T-helper 1 cell treated with Interleukin-12 subunit alpha and Interleukin-12 subunit beta and Interleukin-4 antibody, amounts not matched to agents 30 μg/mL and 1 μg/mL, for 36 hours (primary cell): Measurements from ENCODE around the gene CCDC148.

Experiments used
- H3K27ac Mint-ChIP-seq: one replicate; pipeline ENCODE4 v1.8.0; 2021; ENCODE audit warnings: mild to moderate bottlenecking, mixed read lengths
- H3K27me3 Mint-ChIP-seq: one replicate; pipeline ENCODE4 v1.8.0; 2021; ENCODE audit warnings: low read depth, mixed read lengths
- H3K36me3 Mint-ChIP-seq: one replicate; pipeline ENCODE4 v1.8.0; 2021; ENCODE audit warnings: low read depth, mixed read lengths
- H3K4me1 Mint-ChIP-seq: one replicate; pipeline ENCODE4 v1.8.0; 2021; ENCODE audit warnings: low read depth, mixed read lengths
- H3K4me3 Mint-ChIP-seq: one replicate; pipeline ENCODE4 v1.8.0; 2021; ENCODE audit warnings: mild to moderate bottlenecking, moderate library complexity, mixed read lengths
- H3K9me3 Mint-ChIP-seq: one replicate; pipeline ENCODE4 v1.8.0; 2021; ENCODE audit warnings: mixed read lengths

The CCDC148 gene

GRCh38 chr2:158130832-158131473 lies 325.6 kb downstream of the CCDC148 start:
- H3K36me3 Mint-ChIP-seq: no peaks in the 10 kb centered on the region
- H3K4me3 Mint-ChIP-seq: no peak overlapping the region
- H3K27ac Mint-ChIP-seq: no peak overlapping the region
- no peaks in the 10 kb centered on the region for H3K4me1 Mint-ChIP-seq
- H3K27me3 Mint-ChIP-seq: peaks cover 7% of the 10 kb centered on the region
- H3K9me3 Mint-ChIP-seq: no peaks in the 10 kb centered on the region

DNA sequence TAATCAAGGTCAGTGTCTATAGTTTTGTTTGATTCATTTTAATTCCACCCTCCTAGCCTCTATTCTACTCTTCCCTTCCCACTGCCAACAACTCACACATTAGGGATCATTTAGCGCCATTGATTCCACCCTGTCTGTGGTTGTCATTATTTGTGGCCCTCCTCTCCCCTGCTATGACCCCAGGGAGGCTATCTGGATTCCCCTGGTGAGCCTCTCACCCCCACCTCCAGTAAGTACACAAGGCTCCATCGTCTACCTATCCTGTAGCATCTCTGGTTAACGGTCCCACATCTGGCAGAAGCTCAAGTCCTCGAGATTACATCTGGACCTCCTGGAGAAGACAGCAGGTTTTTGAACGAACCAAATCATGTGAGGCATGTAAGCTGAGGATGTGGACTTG lies 327.5 kb downstream of the CCDC148 start:
- H3K27me3 Mint-ChIP-seq: peaks cover 7% of the 10 kb centered on the region

DNA sequence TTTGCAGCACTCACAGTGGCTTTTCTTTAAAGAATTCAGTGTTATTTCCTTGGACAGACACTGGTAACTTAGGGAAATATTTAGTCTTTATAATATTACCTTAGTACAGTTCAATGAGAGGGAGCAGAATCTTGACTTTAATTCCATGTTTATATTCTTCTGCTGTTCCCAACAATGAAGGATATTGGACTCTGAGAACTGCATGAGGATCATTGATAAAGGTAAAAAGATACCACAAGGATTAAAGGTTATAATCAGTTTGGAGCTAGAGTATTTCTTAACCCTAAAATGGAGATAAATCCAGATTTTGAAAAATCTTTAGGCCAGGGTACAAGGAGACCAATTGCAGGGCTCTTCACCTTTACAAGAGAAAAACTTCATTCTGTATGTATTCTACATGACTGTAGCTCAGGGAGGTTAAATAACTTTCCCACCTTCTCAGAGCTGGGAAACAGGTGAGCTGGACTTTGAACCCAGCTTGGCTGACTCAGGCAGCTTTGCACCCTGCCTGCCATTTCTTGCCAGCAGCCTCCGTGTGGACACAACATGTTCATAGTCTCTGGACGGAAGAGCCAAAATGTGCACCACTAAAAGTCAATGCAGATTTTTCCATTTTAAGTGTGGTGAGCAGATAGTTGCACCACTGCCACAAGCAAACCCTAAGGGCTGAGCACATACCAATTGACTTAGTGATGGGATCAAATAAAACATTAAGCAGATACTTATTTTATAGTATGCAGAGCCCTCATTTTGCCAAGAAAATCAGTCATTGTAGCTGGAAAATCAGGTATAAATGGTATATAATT lies 328.2 kb downstream of the CCDC148 start:
- no peaks in the 10 kb centered on the region for H3K36me3 Mint-ChIP-seq
- H3K4me1 Mint-ChIP-seq: no peaks in the 10 kb centered on the region
- H3K27me3 Mint-ChIP-seq: peaks cover 7% of the 10 kb centered on the region
- no peak overlapping the region for H3K4me3 Mint-ChIP-seq
- no peaks in the 10 kb centered on the region for H3K9me3 Mint-ChIP-seq
- H3K27ac Mint-ChIP-seq: no peak overlapping the region

More for the DNA sequence above, 327.5 kb downstream of the CCDC148 start:
- Mint-ChIP-seq H3K36me3 (no peaks in the 10 kb centered on the region), H3K9me3 (no peaks in the 10 kb centered on the region), H3K4me1 (no peaks in the 10 kb centered on the region), H3K4me3 (no peak overlapping the region), H3K27ac (no peak overlapping the region)

DNA sequence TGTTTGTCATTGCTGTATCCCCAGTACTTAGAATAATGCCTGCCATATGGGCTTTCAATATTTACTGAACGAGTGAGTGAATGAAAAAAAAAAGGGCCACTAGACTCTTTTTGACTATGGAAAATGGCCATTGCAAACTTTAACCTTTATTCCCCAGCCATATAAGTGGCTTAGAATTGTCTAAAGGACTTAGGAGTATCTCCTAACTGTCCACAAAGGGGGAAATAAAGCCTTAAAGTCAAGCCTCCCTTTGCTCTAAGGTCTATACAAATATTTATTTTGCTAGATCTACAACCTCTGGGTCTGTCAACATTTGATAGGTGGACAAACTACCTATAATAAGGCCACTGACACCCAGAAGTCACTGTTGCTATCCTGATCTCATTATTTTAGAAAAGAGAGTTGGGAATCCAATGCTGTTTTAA lies 329.2 kb downstream of the CCDC148 start:
- no peak overlapping the region for H3K4me3 Mint-ChIP-seq
- H3K4me1 Mint-ChIP-seq: no peaks in the 10 kb centered on the region
- H3K36me3 Mint-ChIP-seq: no peaks in the 10 kb centered on the region
- no peaks in the 10 kb centered on the region for H3K9me3 Mint-ChIP-seq
- peaks cover 7% of the 10 kb centered on the region for H3K27me3 Mint-ChIP-seq
- no peak overlapping the region for H3K27ac Mint-ChIP-seq

GRCh38 chr2:158125756-158126498 lies 330.6 kb downstream of the CCDC148 start:
- H3K4me3 Mint-ChIP-seq: no peak overlapping the region
- H3K27me3 Mint-ChIP-seq: peaks cover 7% of the 10 kb centered on the region
- no peaks in the 10 kb centered on the region for H3K36me3 Mint-ChIP-seq
- no peaks in the 10 kb centered on the region for H3K9me3 Mint-ChIP-seq
- no peaks in the 10 kb centered on the region for H3K4me1 Mint-ChIP-seq
- no peak overlapping the region for H3K27ac Mint-ChIP-seq

GRCh38 chr2:158124896-158125295 lies 331.7 kb downstream of the CCDC148 start:
- H3K4me1 Mint-ChIP-seq: no peaks in the 10 kb centered on the region
- H3K27me3 Mint-ChIP-seq: peaks cover 7% of the 10 kb centered on the region
- H3K36me3 Mint-ChIP-seq: no peaks in the 10 kb centered on the region
- no peak overlapping the region for H3K4me3 Mint-ChIP-seq
- no peaks in the 10 kb centered on the region for H3K9me3 Mint-ChIP-seq
- H3K27ac Mint-ChIP-seq: no peak overlapping the region
